CD4-positive, CD25-positive, alpha-beta regulatory T cell (primary cell): Measurements from ENCODE around the gene SKIL. TPM values are rescaled to one million over a fixed set of nuclear protein-coding genes. Genes with fewer than 3 reads are reported as not detected.
"Not testable (repeated sequence)": the region's sequence is repeated elsewhere in the genome, so short reads cannot be mapped to it uniquely, and the experiment has no call there.

Source experiments
- ATAC-seq, 2 donors: fragments of 150-1000 bp; cut with Tn5 transposase; one replicate each; pipeline ENCODE4 v1.10.0; 2021; ENCODE audit warnings: low read depth in 2 of 2, moderate number of reproducible peaks in 2 of 2, moderate library complexity in 1 of 2
- DNase-seq, 3 donors: peaks; one replicate each; pipeline versions ENCODE4 v3.0.0 to v3.0.0-alpha.2; 2012 to 2022; ENCODE audit warnings: mixed read lengths in 1 of 3
- H3K27ac ChIP-seq: one replicate; pipeline ENCODE4 v1.7.0; 2013; ENCODE audit warnings: mild to moderate bottlenecking, low read length; ENCODE audit not compliant: insufficient read depth, poor library complexity, severe bottlenecking
- H3K27me3 ChIP-seq: one replicate; pipeline ENCODE4 v1.7.0; 2013; ENCODE audit warnings: low read length; ENCODE audit not compliant: control insufficient read depth, insufficient read depth
- H3K36me3 ChIP-seq: one replicate; pipeline ENCODE4 v1.7.0; 2013; ENCODE audit warnings: mild to moderate bottlenecking, low read length, moderate library complexity; ENCODE audit not compliant: control insufficient read depth, insufficient read depth
- H3K4me1 ChIP-seq: 2 replicates; pipeline ENCODE4 v1.7.0; 2013; ENCODE audit warnings: mild to moderate bottlenecking, low read length; ENCODE audit not compliant: insufficient read depth, control insufficient read depth, poor library complexity, severe bottlenecking
- H3K4me3 ChIP-seq: one replicate; pipeline ENCODE4 v1.7.0; 2013; ENCODE audit warnings: low read depth, mild to moderate bottlenecking, low read length, moderate library complexity
- H3K9me3 ChIP-seq, 2 experiments: 1 replicate in 1 of 2; 2 replicates in 1 of 2; pipeline ENCODE4 v1.7.0; 2013; ENCODE audit warnings: low read length in 2 of 2, mild to moderate bottlenecking in 1 of 2, moderate library complexity in 1 of 2; ENCODE audit not compliant: control insufficient read depth in 2 of 2
- H3K27ac Mint-ChIP-seq, 3 donors: one replicate each; pipeline ENCODE4 v1.8.0; 2020 to 2022; ENCODE audit warnings: mild to moderate bottlenecking in 3 of 3, mixed read lengths in 3 of 3, moderate library complexity in 2 of 3
- H3K27me3 Mint-ChIP-seq: one replicate; pipeline ENCODE4 v1.8.0; 2022; ENCODE audit warnings: mild to moderate bottlenecking, mixed read lengths
- H3K36me3 Mint-ChIP-seq: one replicate; pipeline ENCODE4 v1.8.0; 2020; ENCODE audit warnings: mixed read lengths
- H3K4me1 Mint-ChIP-seq, 4 donors: one replicate each; pipeline ENCODE4 v1.8.0; 2020 to 2022; ENCODE audit warnings: mixed read lengths in 4 of 4, mild to moderate bottlenecking in 1 of 4
- H3K4me3 Mint-ChIP-seq, 4 donors: one replicate each; pipeline ENCODE4 v1.8.0; 2020 to 2022; ENCODE audit warnings: mild to moderate bottlenecking in 4 of 4, mixed read lengths in 4 of 4, moderate library complexity in 3 of 4
- H3K9me3 Mint-ChIP-seq, 7 donors: one replicate each; pipeline ENCODE4 v1.8.0; 2020 to 2022; ENCODE audit warnings: mixed read lengths in 7 of 7, mild to moderate bottlenecking in 3 of 7, moderate library complexity in 2 of 7
- polyA plus RNA-seq, 4 donors: library from polyadenylated mRNA; unstranded; fragments of 300-500 nt; fragmentation: Illumina TruSeq; gene quantifications; one replicate each; pipeline ENCODE4 v1.2.3, GENCODE V29; 2021
- total RNA-seq: library from RNA; stranded (reverse); gene quantifications from one replicate; pipeline ENCODE4 v1.2.3, GENCODE V29; 2022

SKIL gene
- total and polyA plus RNA-seq, 5 donors from 2014 or later, result 2.0 to 50.4 (median 3.8) TPM

DNA sequence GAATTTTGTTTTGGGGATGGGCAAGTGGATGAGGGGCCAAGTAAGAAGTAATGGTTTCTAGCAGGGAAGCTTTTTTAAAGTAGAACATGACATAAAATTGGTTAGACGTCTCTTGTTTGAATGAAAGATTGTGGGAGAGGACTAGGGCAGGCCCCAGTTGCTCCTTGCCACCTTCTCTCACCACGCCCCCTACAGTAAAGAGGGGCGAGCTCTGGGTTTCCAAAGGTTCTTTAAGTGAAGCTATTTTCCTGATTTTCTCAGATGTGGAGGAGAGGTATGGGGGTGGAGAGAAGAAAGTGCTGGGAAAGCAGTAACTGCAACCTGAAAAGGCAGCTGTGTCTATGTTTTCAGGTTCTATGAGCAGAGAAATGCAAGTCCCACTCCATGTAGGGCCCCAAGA, 32.6 kb upstream of the SKIL start:
- ATAC-seq (no peak), DNase-seq (no peak)
- Histone ChIP-seq H3K27me3 (no peaks in the 10 kb centered on the region), H3K36me3 (no peaks in the 10 kb centered on the region), H3K9me3 (no peaks in the 10 kb centered on the region), H3K4me1 (no peaks in the 10 kb centered on the region), H3K27ac (no peak overlapping the region), H3K4me3 (no peak overlapping the region)
- Mint-ChIP-seq H3K27ac (peak overlapping the region in 1 of 3 donors; percentile 20), H3K4me3 (no peak overlapping the region), H3K9me3 (peaks cover 0 to 3% (median 0%) of the 10 kb centered on the region in 7 donors), H3K36me3 (no peaks in the 10 kb centered on the region), H3K27me3 (peaks cover 22% of the 10 kb centered on the region), H3K4me1 (no peaks in the 10 kb centered on the region)

DNA sequence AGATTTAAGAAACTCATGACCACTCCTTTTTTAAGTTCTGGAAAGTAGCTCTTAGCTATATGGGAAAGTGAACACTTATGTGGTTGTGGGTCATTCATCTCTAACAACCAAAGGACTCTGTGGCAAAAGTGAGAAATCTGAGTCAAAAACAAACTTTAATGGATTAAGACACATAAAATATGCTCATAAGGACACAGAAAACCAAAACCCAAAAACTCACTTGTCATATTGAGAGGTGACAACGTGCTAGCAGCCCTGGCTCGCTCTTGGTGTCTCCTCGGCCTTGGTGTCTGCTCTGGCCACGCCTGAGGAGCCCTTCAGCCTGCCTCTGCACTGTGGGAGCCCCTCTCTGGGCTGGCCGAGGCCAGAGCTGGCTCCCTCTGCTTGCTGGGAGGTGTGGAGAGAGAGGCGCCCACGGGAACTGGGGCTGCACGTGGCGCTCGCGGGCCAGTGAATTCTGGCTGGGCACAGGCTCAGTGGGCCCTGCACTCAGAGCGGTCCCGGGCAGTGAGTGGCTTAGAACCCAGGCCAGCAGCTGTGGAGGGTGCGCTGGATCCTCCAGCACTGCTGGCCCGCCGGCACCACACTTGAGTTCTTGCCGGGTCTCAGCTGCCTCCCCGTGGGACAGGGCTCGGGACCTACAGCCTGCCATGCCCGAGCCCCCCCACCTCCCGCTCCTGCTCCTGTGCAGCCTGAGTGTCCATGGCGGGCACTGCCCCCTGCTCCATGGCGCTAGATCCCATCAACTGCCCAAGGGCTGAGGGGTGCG, 30.3 kb upstream of the SKIL start:
- no peak overlapping the region for H3K27ac ChIP-seq
- Mint-ChIP-seq H3K4me3 (no peak overlapping the region), H3K27me3 (peaks cover 12% of the 10 kb centered on the region), H3K4me1 (no peaks in the 10 kb centered on the region), H3K36me3 (no peaks in the 10 kb centered on the region), H3K9me3 (peaks cover 0 to 3% (median 0%) of the 10 kb centered on the region in 7 donors), H3K27ac (no peak overlapping the region)
- DNase-seq, result no peak
- no peaks in the 10 kb centered on the region for H3K4me1 ChIP-seq
- no peaks in the 10 kb centered on the region for H3K9me3 ChIP-seq
- no peaks in the 10 kb centered on the region for H3K36me3 ChIP-seq
- no peak for ATAC-seq
- H3K27me3 ChIP-seq, result no peaks in the 10 kb centered on the region
- H3K4me3 ChIP-seq, result no peak overlapping the region

DNA sequence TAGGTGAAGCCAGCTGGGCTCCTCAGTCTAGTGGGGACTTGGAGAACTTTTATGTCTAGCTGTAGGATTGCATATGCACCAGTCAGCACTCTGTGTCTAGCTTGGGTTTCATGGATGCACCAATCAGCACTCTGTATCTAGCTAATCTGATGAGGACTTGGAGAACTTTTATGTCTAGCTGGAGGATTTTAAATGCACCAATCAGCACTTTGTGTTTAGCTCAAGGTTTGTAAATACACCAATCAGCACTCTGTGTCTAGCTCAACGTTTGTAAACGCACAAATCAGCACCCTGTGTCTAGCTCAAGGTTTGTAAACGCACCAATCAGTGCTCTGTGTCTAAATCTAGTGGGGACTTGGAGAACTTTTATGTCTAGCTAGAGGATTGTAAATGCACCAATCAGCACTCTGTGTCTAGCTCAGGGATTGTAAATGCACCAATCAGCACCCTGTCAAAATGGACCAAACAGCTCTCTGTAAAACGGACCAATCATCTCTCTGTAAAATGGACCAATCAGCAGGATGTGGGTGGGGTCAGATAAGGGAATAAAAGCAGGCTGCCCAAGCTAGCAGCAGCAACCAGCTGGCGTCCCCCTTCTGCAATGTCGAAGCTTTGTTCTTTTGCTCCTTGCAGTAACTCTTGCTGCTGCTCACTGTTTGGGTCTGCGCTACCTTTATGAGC, 29.5 kb upstream of the SKIL start:
- H3K36me3 Mint-ChIP-seq, ATAC-seq, H3K4me3 Mint-ChIP-seq, H3K9me3 ChIP-seq, H3K4me1 ChIP-seq, H3K4me1 Mint-ChIP-seq, H3K9me3 Mint-ChIP-seq, H3K27ac ChIP-seq, DNase-seq, H3K36me3 ChIP-seq, H3K4me3 ChIP-seq, H3K27ac Mint-ChIP-seq, H3K27me3 ChIP-seq: not testable (repeated sequence)
- peaks cover 12% of the 10 kb centered on the region for H3K27me3 Mint-ChIP-seq

DNA sequence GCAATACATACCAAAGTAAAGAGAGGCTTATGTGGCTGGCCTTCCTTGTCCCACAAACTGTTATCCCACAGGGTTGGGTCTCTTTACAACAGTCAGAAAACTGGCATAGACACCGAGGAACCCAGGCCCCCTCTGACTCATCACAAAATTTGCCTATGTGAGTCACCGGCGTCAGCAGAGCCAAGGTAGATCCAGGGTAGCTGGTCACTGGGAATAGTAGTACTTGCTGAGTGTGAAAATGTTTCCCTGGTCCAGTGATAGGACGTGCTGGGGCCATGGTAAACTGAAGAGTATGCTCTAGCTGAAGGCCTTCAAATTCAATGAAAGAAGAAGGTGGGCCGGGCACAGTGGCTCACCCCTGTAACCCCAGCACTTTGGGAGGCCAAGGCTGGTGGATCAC, 27.1 kb upstream of the SKIL start:
- H3K27me3 ChIP-seq, result no peaks in the 10 kb centered on the region
- peaks cover 4% of the 10 kb centered on the region for H3K27me3 Mint-ChIP-seq
- no peaks in the 10 kb centered on the region for H3K36me3 Mint-ChIP-seq
- H3K27ac ChIP-seq, result no peak overlapping the region
- H3K4me3 Mint-ChIP-seq, result peak overlapping the region in 1 of 4 donors; percentile 18
- H3K4me1 ChIP-seq, result no peaks in the 10 kb centered on the region
- no peak overlapping the region for H3K4me3 ChIP-seq
- ATAC-seq, result no peak
- peaks cover 0 to 3% (median 0%) of the 10 kb centered on the region in 7 donors for H3K9me3 Mint-ChIP-seq
- no peaks in the 10 kb centered on the region for H3K9me3 ChIP-seq
- peaks cover 0 to 4% (median 1%) of the 10 kb centered on the region in 4 donors for H3K4me1 Mint-ChIP-seq
- DNase-seq, result no peak
- no peaks in the 10 kb centered on the region for H3K36me3 ChIP-seq
- no peak overlapping the region for H3K27ac Mint-ChIP-seq

DNA sequence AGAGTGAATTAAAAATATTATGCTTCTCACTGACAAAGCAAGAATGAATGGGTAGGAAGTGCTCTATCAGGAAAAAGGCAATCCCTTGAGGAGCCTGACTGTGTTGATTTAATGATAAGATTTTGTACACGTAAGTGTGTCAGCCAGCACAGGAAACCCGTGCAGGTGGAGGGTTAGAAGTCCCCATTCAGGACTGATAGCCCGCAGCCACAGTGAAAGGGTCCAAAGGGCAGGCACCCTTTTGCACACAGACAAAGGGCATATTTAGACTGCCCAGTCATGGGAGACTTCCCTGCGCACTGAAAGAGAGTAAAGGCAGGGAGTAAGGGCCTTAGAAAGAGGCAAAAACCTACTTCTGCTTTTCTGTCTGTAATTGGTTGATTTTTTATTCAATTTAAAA, 26.4 kb upstream of the SKIL start:
- H3K27me3 ChIP-seq, result no peaks in the 10 kb centered on the region
- no peaks in the 10 kb centered on the region for H3K36me3 Mint-ChIP-seq
- H3K27me3 Mint-ChIP-seq, result peaks cover 9% of the 10 kb centered on the region
- H3K27ac ChIP-seq, result no peak overlapping the region
- H3K4me1 Mint-ChIP-seq, result peaks cover 0 to 4% (median 1%) of the 10 kb centered on the region in 4 donors
- no peaks in the 10 kb centered on the region for H3K36me3 ChIP-seq
- peaks cover 0 to 3% (median 0%) of the 10 kb centered on the region in 7 donors for H3K9me3 Mint-ChIP-seq
- DNase-seq (no peak), ATAC-seq (no peak)
- H3K4me3 ChIP-seq, result no peak overlapping the region
- no peak overlapping the region for H3K4me3 Mint-ChIP-seq
- no peak overlapping the region for H3K27ac Mint-ChIP-seq
- H3K4me1 ChIP-seq, result no peaks in the 10 kb centered on the region
- no peaks in the 10 kb centered on the region for H3K9me3 ChIP-seq

DNA sequence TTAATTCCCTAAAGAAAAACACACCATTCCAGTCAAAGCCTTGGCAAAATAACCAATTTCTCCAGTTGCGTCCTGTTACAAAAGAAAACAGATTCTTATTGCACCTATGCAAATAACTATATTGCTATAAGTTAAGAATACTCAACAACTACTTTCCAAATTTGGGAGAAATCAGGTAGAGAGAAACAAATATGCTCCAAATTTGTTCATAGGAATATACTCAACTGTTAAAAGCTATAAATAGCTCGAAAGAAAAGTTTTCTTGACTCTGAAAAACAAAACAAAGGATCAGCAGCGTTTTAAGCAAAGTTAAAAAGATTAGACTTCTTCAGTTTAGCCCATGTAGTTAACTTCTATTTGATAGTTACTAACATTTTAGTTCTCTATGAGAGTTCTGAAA, 20.1 kb upstream of the SKIL start:
- Histone ChIP-seq H3K4me1 (no peaks in the 10 kb centered on the region), H3K9me3 (peaks cover 5% of the 10 kb centered on the region in 2 experiments), H3K4me3 (no peak overlapping the region), H3K27ac (no peak overlapping the region), H3K36me3 (no peaks in the 10 kb centered on the region), H3K27me3 (no peaks in the 10 kb centered on the region)
- Mint-ChIP-seq H3K36me3 (no peaks in the 10 kb centered on the region), H3K4me1 (peaks cover 0 to 3% (median under 1%) of the 10 kb centered on the region in 4 donors), H3K4me3 (no peak overlapping the region), H3K27ac (no peak overlapping the region), H3K27me3 (peaks cover 12% of the 10 kb centered on the region), H3K9me3 (peaks cover 0 to 12% (median 0%) of the 10 kb centered on the region in 7 donors)
- DNase-seq (no peak), ATAC-seq (no peak)

DNA sequence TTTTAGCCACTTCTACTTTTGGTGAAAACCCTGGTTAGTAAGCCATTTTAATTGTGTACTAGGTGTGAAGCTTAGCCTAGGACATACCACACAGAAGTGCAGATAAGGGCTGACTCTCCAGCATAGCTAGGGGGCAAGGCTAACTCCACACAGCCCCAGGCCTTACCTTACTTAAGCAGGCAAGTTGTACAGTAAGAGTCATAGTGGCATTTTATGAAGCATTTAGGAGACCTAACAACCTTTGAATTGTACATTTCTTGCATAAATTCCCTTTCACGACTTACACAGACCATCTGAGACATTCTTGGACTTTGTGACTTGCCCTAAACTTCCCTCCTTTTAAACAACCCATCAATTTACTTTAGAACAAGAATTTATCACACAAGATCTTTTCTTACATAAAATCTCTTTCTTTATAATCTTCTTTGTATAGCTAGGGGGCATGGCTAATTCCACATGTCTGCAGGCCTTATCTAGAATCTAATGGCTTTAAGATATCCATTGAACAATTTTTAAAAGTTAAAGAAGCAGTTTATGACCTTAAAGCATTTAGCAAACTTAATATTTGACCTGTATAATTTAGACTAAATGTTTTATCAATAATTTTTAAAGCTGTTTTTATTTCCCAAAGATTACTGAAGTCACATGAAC, 18.7 kb upstream of the SKIL start:
- no peak for ATAC-seq
- H3K9me3 ChIP-seq, result peaks cover 5% of the 10 kb centered on the region in 2 experiments
- DNase-seq, result no peak
- H3K27me3 ChIP-seq, result no peaks in the 10 kb centered on the region
- H3K36me3 ChIP-seq, result no peaks in the 10 kb centered on the region
- H3K4me3 ChIP-seq, result no peak overlapping the region
- no peak overlapping the region for H3K4me3 Mint-ChIP-seq
- H3K36me3 Mint-ChIP-seq, result no peaks in the 10 kb centered on the region
- H3K4me1 Mint-ChIP-seq, result no peaks in the 10 kb centered on the region
- H3K9me3 Mint-ChIP-seq, result peaks cover 0 to 11% (median 0%) of the 10 kb centered on the region in 7 donors
- H3K27ac ChIP-seq, result no peak overlapping the region
- no peaks in the 10 kb centered on the region for H3K4me1 ChIP-seq
- no peak overlapping the region for H3K27ac Mint-ChIP-seq
- peaks cover 12% of the 10 kb centered on the region for H3K27me3 Mint-ChIP-seq
